ENCODE data around the gene SHB.

Gene SHB

GRCh38 chr9:38088006-38088925, 19.2 kb upstream of the SHB start:
- peak; percentile 8 to 17 for DNase-seq

GRCh38 chr9:38086496-38086895, 17.5 kb upstream of the SHB start:
- no peak for DNase-seq

GRCh38 chr9:38085308-38085707, 16.3 kb upstream of the SHB start:
- DNase-seq, result no peak

GRCh38 chr9:38084556-38084880, 15.5 kb upstream of the SHB start:
- DNase-seq, result no peak

- DNase-seq, result no peak
Measured at GRCh38 chr9:38083858-38084555, 15.0 kb upstream of the SHB start.

GRCh38 chr9:38082446-38083287, 13.6 kb upstream of the SHB start:
- DNase-seq, result no peak

- no peak for DNase-seq
Measured at GRCh38 chr9:38081356-38082108, 12.5 kb upstream of the SHB start.

- no peak for DNase-seq
Measured at GRCh38 chr9:38079461-38080031, 10.5 kb upstream of the SHB start.

- DNase-seq, result no peak
Measured at GRCh38 chr9:38075272-38075671, 6.2 kb upstream of the SHB start.

- no peak for DNase-seq
Measured at GRCh38 chr9:38074441-38074961, 5.5 kb upstream of the SHB start.

GRCh38 chr9:38073882-38074281, 4.9 kb upstream of the SHB start:
- no peak for DNase-seq

- DNase-seq, result no peak
Measured at GRCh38 chr9:38071470-38072134, 2.6 kb upstream of the SHB start.

GRCh38 chr9:38067859-38068681, 957 bp downstream of the SHB start:
- no peak for DNase-seq

- no peak for DNase-seq
Measured at GRCh38 chr9:38066914-38067858, 1.8 kb downstream of the SHB start.

GRCh38 chr9:38066197-38066913, 2.7 kb downstream of the SHB start:
- no peak for DNase-seq

GRCh38 chr9:38065369-38066075, 3.5 kb downstream of the SHB start:
- no peak for DNase-seq

GRCh38 chr9:38064842-38065368, 4.1 kb downstream of the SHB start:
- DNase-seq, result no peak

GRCh38 chr9:38063363-38063707, 5.7 kb downstream of the SHB start:
- no peak for DNase-seq

All from SHP77 (cell line).